ENCODE data around the gene STRIP2.
A peak's percentile ranks its signal among the peaks of the same experiment; 100 is the strongest.
"Not testable (repeated sequence)": the region's sequence is repeated elsewhere in the genome, so short reads cannot be mapped to it uniquely, and the experiment has no call there.

The STRIP2 gene

DNA sequence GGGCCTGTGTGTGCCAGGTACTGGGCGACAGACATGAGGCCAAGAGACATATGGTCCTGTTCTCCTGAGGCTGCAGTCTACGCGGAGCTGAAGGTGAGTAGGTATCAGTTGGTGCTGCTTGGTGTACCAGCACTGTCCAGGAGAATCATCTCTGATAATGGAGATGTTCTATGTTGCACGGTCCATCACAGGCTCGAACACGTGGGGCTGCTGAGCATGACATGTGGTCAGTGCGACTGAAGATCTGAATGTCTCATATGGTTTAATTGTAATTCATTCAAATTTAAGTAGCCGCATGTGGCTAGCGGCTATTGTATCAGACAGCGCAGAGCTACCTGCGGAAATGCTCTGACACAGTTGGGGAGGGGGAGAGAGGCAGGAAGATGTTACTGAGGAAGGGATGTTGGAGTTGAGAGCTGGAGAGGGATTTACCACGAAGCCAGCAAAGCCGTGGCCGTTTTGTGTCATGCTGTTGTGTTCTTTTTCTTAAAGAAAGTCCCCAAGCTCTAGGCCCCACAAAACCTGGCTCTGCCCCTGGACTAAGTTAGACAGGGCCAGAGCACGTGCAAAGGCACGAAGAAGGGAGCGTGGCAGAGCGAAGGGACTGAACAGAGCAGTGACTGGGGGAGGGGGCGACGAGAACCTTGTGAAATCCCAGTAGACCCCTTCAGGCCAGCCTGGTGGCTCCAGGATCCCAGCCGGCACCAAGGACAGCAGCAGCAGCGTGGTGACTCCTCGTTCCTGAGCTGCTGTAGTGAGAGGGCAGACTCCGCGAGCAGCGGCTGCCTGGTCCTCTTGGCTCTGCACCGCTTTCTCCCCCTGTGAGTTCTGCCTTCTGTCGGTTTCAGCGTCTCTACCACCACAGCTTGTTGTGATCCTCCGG lies 88.1 kb downstream of the STRIP2 start:
- in situ Hi-C loops (cut with HindIII; ENCODE audit: low sequenced_read_pairs) = no loop called here
- no peak for DNase-seq (ENCODE audit: low read depth)
- TF ChIP-seq, protein P1, sequence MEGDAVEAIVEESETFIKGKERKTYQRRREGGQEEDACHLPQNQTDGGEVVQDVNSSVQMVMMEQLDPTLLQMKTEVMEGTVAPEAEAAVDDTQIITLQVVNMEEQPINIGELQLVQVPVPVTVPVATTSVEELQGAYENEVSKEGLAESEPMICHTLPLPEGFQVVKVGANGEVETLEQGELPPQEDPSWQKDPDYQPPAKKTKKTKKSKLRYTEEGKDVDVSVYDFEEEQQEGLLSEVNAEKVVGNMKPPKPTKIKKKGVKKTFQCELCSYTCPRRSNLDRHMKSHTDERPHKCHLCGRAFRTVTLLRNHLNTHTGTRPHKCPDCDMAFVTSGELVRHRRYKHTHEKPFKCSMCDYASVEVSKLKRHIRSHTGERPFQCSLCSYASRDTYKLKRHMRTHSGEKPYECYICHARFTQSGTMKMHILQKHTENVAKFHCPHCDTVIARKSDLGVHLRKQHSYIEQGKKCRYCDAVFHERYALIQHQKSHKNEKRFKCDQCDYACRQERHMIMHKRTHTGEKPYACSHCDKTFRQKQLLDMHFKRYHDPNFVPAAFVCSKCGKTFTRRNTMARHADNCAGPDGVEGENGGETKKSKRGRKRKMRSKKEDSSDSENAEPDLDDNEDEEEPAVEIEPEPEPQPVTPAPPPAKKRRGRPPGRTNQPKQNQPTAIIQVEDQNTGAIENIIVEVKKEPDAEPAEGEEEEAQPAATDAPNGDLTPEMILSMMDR (IDR thresholded peaks at IDR 0.05; ENCODE audit: low read depth, low read length, missing control alignments) = no peak
- H3K4me3 ChIP-seq (ENCODE audit: low read depth, low read length) = no peak overlapping the region

DNA sequence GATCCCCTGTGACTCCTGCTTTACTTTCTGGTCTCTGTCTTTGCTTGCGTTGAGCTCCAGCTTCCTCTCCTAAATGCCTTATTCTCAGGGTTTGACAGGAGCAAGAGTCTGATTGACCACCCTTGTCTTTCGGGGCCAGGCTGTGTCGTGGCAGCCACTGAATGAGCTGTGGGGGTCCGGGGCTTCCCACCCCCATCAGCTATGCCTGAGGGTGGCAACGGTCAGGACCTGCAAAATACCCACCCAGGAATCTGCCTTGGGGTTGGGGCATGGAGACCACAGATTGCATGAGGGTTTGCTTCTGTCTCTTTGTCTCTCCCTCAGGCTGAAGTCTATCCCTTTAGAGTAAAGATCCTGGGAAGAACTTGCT lies 88.7 kb downstream of the STRIP2 start:
- DNase-seq (ENCODE audit: low read depth) = no peak
- TF ChIP-seq, protein P1 (IDR thresholded peaks at IDR 0.05; ENCODE audit: low read depth, low read length, missing control alignments) = no peak
- H3K4me3 ChIP-seq (ENCODE audit: low read depth, low read length) = no peak overlapping the region
- in situ Hi-C loops (cut with HindIII; ENCODE audit: low sequenced_read_pairs) = no loop called here

DNA sequence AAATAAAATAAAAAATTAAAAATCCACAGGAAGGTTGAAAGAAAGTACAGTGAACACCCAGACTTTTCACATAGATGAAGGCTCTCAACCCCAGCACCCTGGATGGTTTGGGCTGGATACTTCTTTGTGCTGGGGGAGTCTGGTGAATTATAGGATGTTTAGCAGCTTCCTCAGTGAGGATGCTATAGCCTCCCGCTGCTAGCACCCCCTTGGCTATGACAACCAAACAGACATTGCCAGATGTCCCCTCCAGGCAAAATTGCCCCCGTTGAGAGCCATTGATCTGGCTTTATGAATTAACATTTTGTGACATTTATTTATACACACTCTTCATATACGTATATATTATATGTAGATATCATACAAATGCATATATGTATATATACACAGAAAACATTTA lies 89.7 kb downstream of the STRIP2 start:
- in situ Hi-C loops (cut with HindIII; ENCODE audit: low sequenced_read_pairs) = no loop called here
- TF ChIP-seq, protein P1 (IDR thresholded peaks at IDR 0.05; ENCODE audit: low read depth, low read length, missing control alignments) = no peak
- no peak overlapping the region for H3K4me3 ChIP-seq (ENCODE audit: low read depth, low read length)
- DNase-seq (ENCODE audit: low read depth) = no peak

GRCh38 chr7:129524405-129524804 lies 90.2 kb downstream of the STRIP2 start:
- peak; percentile 27 for DNase-seq (ENCODE audit: low read depth)
- in situ Hi-C loops (cut with HindIII; ENCODE audit: low sequenced_read_pairs); H3K4me3 ChIP-seq (ENCODE audit: low read depth, low read length): not testable (repeated sequence)

DNA sequence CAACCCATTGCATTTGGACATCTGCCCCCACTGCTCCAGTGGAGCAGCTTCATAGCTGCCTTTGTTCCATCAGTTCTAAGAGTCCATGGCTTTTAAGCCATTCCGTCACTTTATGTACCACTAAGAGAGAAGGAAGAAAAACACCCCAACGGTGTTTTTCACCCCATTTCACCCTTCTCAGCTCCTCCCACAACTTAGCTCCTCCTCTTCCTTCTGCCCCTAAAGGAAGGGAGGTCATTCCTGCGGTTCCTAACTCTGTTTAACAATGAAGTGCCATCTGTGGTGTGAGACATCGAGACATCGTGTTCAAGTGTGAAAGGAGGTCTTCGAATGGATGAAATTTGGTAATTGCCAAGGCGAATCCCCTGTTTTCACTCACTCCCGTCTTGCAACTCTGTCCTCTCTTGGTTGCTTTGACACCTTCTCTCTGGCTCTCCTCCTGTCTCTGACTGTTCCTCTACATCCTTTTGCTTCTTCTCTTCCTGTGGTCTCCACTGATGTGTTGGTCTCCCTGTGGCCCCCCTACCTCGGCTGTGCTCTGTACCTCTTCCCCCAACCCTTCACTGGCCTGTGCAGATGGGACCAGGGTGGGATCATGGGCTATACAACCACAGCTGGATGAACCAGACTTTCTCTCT lies 91.1 kb downstream of the STRIP2 start:
- H3K4me3 ChIP-seq (ENCODE audit: low read depth, low read length) = no peak overlapping the region
- in situ Hi-C loops (cut with HindIII; ENCODE audit: low sequenced_read_pairs) = no loop called here
- no peak for DNase-seq (ENCODE audit: low read depth)
- TF ChIP-seq, protein P1 (IDR thresholded peaks at IDR 0.05; ENCODE audit: low read depth, low read length, missing control alignments) = no peak

GRCh38 chr7:129529643-129530042 lies 95.4 kb downstream of the STRIP2 start:
- H3K4me3 ChIP-seq (ENCODE audit: low read depth, low read length) = no peak overlapping the region
- no peak for DNase-seq (ENCODE audit: low read depth)
- in situ Hi-C loops (cut with HindIII; ENCODE audit: low sequenced_read_pairs) = no loop called here
- TF ChIP-seq, protein P1 (IDR thresholded peaks at IDR 0.05; ENCODE audit: low read depth, low read length, missing control alignments) = no peak

DNA sequence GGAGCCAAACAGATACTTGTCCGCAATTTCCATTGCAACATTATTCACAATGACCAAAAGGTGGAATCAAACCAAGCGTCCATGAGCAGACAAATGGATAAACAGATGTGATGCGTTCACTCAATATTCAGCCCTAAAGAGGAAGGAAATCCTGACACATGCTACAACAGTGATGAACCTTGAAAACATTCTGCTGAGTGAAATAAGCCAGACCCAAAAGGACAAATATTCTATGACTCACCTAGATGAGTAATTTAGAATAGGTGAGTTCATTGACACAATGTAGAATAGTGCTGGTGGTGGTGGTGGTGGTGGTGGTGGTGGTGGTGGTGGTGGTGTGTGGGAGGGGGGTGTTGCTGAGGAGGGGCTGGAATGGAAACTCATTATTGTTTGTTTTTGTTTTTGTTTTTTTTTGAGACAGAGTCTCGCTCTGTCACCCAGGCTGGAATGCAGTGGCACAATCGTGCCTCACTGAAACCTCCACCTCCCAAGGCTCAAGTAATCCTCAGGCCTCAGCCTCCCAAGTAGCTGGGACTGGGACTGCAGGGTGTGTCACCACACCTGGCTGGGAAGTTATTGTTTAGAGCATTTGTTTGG lies 96.7 kb downstream of the STRIP2 start:
- no peak overlapping the region for H3K4me3 ChIP-seq (ENCODE audit: low read depth, low read length)

More for the DNA sequence above, 96.7 kb downstream of the STRIP2 start:
- in situ Hi-C loops (cut with HindIII; ENCODE audit: low sequenced_read_pairs) = no loop called here
- TF ChIP-seq, protein P1 (IDR thresholded peaks at IDR 0.05; ENCODE audit: low read depth, low read length, missing control alignments) = no peak
- DNase-seq (ENCODE audit: low read depth) = no peak

All from astrocyte of the cerebellum (primary cell).